Measurements from ENCODE around the gene XPR1. TPM values are rescaled to one million over a fixed set of nuclear protein-coding genes. Genes with fewer than 3 reads are reported as not detected.
"Not testable (repeated sequence)": the region's sequence is repeated elsewhere in the genome, so short reads cannot be mapped to it uniquely, and the experiment has no call there.

The XPR1 gene
- total RNA-seq, 4 donors from 2014 or later = 15.8 to 26.7 (median 22.8) TPM

DNA sequence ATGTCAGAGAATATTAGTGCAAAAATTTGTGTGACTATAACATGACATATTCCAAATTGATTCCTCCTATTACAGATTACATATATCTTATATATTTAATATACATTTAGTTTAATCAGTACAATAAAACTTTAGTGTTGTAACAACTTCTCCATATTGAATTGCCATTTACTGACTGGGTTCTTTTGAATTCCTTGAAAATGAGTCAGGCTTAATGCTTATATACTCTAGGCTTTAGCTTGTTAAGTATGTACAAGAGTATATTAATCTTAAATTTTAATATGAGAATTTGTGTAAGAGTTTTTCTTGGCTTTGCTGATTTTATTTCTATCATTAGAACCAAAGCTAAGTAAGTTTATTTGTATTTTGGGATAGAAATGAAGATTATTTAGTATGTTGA, 40.3 kb downstream of the XPR1 start:
- DNase-seq (ENCODE audit: extremely low spot score) = no peak
- H3K36me3 ChIP-seq = no peaks in the 10 kb centered on the region
- peaks cover 0 to 17% (median 13%) of the 10 kb centered on the region in 4 donors for H3K9me3 ChIP-seq
- TF ChIP-seq POLR2AphosphoS5 (IDR thresholded peaks at IDR 0.05) = no peak
- TF ChIP-seq, protein P1, sequence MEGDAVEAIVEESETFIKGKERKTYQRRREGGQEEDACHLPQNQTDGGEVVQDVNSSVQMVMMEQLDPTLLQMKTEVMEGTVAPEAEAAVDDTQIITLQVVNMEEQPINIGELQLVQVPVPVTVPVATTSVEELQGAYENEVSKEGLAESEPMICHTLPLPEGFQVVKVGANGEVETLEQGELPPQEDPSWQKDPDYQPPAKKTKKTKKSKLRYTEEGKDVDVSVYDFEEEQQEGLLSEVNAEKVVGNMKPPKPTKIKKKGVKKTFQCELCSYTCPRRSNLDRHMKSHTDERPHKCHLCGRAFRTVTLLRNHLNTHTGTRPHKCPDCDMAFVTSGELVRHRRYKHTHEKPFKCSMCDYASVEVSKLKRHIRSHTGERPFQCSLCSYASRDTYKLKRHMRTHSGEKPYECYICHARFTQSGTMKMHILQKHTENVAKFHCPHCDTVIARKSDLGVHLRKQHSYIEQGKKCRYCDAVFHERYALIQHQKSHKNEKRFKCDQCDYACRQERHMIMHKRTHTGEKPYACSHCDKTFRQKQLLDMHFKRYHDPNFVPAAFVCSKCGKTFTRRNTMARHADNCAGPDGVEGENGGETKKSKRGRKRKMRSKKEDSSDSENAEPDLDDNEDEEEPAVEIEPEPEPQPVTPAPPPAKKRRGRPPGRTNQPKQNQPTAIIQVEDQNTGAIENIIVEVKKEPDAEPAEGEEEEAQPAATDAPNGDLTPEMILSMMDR (IDR thresholded peaks at IDR 0.05) = no peak
- no peak for TF ChIP-seq EP300 (IDR thresholded peaks at IDR 0.05)
- no peak for TF ChIP-seq POLR2A (IDR thresholded peaks at IDR 0.05; ENCODE audit: low read depth)
- peaks cover 0 to 8% (median 1%) of the 10 kb centered on the region in 4 donors for H3K4me1 ChIP-seq
- no peak overlapping the region for H3K27ac ChIP-seq (replicated peaks in 1 of 4)
- intact Hi-C loops (cut with DNase I) = no loop called here
- H3K27me3 ChIP-seq = no peaks in the 10 kb centered on the region
- no peak overlapping the region for H3K4me3 ChIP-seq

DNA sequence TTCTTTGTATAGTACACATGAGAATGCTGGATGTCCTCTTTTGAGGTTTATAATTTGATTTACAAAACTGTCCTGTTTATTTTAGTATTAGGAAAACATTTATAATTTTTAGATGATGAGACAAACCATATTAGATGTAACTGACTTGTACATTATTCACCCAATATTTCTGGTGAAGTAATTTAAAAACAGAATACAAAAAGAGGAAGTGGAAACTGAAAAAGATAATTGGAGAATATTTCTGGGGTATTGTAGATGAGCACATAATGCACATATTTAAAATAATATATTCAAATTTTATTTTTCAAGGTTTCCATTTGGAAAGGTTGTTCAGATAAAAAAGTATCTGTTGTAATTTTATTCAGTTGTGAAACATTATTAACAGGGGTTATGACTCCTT, 40.7 kb downstream of the XPR1 start:
- intact Hi-C loops (cut with DNase I) = no loop called here
- H3K36me3 ChIP-seq = no peaks in the 10 kb centered on the region
- H3K4me1 ChIP-seq = peaks cover 0 to 8% (median 1%) of the 10 kb centered on the region in 4 donors
- H3K27me3 ChIP-seq = no peaks in the 10 kb centered on the region
- H3K9me3 ChIP-seq = peaks cover 0 to 17% (median 13%) of the 10 kb centered on the region in 4 donors
- no peak overlapping the region for H3K4me3 ChIP-seq
- no peak for DNase-seq (ENCODE audit: extremely low spot score)
- H3K27ac ChIP-seq (replicated peaks in 1 of 4) = no peak overlapping the region
- TF ChIP-seq POLR2A (IDR thresholded peaks at IDR 0.05; ENCODE audit: low read depth) = no peak

DNA sequence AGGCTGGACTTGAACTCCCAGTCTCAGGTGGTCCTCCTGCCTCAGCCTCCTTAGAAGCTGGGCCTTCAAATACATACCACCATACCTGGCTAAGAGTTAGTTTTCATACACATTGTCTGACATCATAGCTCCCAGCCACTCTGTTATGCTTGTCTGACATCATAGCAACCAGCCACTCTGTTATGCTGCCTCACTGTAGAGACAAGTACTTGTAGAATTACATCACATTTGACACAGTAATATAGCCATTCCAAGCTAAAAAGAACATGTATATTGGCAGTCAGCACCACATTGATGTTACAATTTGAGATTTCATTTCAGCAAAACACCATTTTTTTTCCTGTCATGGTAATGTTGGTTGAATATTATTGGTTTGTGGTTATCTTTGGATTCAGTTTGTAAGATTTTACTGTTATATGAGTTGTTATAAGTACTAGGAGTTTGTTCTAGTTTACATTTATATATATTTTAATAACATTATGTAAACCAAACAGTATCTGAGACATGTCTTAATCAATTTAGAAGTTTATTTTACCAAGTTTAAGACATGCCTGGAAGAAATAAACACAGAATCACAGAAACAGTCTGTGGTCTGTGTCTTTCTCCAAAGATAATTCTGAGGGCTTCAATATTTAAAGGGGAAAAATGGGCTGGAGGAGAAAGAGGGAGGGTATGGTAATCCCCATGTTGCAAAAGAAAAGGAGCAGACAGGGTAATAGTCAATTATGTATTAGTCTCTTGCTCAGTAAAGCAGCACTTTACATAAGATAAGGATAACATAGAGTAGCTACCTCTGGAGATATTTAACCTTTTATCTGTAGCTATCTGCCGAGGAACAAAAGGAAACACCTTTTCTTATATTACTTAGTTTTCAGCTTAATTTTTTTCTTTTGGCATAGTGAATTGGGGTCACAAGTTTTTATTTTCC, 43.0 kb downstream of the XPR1 start:
- no peak overlapping the region for H3K27ac ChIP-seq (replicated peaks in 1 of 4)
- H3K27me3 ChIP-seq = no peaks in the 10 kb centered on the region
- 43% methylated on average over 1 of the region's 1 CpG for WGBS
- H3K4me3 ChIP-seq = no peak overlapping the region
- TF ChIP-seq POLR2AphosphoS5 (IDR thresholded peaks at IDR 0.05) (no peak), EP300 (IDR thresholded peaks at IDR 0.05) (no peak), POLR2A (IDR thresholded peaks at IDR 0.05; ENCODE audit: low read depth) (no peak)
- TF ChIP-seq, protein P1 (IDR thresholded peaks at IDR 0.05) = no peak
- intact Hi-C loops (cut with DNase I) = no loop called here
- no peak for DNase-seq (ENCODE audit: extremely low spot score)
- peaks cover 0 to 16% (median 13%) of the 10 kb centered on the region in 4 donors for H3K9me3 ChIP-seq
- H3K4me1 ChIP-seq = peaks cover 0 to 8% (median 1%) of the 10 kb centered on the region in 4 donors
- H3K36me3 ChIP-seq = no peaks in the 10 kb centered on the region

- WGBS = 89% methylated on average over 2 of the region's 2 CpGs
- H3K36me3 ChIP-seq = no peaks in the 10 kb centered on the region
- H3K9me3 ChIP-seq = peaks cover 0 to 13% (median 10%) of the 10 kb centered on the region in 4 donors
- H3K27ac ChIP-seq (replicated peaks in 1 of 4) = no peak overlapping the region
- DNase-seq (ENCODE audit: extremely low spot score) = no peak
- no peak overlapping the region for H3K4me3 ChIP-seq
- TF ChIP-seq, protein P1 (IDR thresholded peaks at IDR 0.05) = no peak
- TF ChIP-seq POLR2AphosphoS5 (IDR thresholded peaks at IDR 0.05) (no peak), EP300 (IDR thresholded peaks at IDR 0.05) (no peak), POLR2A (IDR thresholded peaks at IDR 0.05; ENCODE audit: low read depth) (no peak)
- intact Hi-C loops (cut with DNase I) = no loop called here
- no peaks in the 10 kb centered on the region for H3K27me3 ChIP-seq
- H3K4me1 ChIP-seq = peaks cover 0 to 11% (median 3%) of the 10 kb centered on the region in 4 donors
Observed at GRCh38 chr1:180675586-180675985, 43.8 kb downstream of the XPR1 start.

- TF ChIP-seq, protein P1 (IDR thresholded peaks at IDR 0.05) = no peak
- no peak for TF ChIP-seq EP300 (IDR thresholded peaks at IDR 0.05)
- no peak for TF ChIP-seq POLR2A (IDR thresholded peaks at IDR 0.05; ENCODE audit: low read depth)
- TF ChIP-seq POLR2AphosphoS5 (IDR thresholded peaks at IDR 0.05) = no peak
- Histone ChIP-seq H3K36me3 (no peaks in the 10 kb centered on the region), H3K4me1 (peaks cover 0 to 10% (median 2%) of the 10 kb centered on the region in 4 donors), H3K9me3 (no peaks in the 10 kb centered on the region), H3K4me3 (no peak overlapping the region), H3K27me3 (no peaks in the 10 kb centered on the region), H3K27ac (replicated peaks in 1 of 4) (no peak overlapping the region)
- 39% methylated on average over 7 of the region's 7 CpGs for WGBS
- intact Hi-C loops (cut with DNase I) = no loop called here
- DNase-seq (ENCODE audit: extremely low spot score) = no peak
Observed at GRCh38 chr1:180680558-180681144, 48.8 kb downstream of the XPR1 start.

DNA sequence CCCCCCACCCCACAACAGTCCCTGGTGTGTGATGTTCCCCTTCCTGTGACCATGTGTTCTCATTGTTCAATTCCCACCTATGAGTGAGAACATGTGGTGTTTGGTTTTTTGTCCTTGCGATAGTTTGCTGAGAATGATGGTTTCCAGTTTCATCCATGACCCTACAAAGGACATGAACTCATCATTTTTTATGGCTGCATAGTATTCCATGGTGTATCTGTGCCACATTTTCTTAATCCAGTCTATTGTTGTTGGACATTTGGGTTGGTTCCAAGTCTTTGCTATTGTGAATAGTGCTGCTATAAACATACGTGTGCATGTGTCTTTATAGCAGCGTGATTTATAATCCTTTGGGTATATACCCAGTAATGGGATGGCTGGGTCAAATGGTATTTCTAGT, 51.3 kb downstream of the XPR1 start:
- H3K27ac ChIP-seq (replicated peaks in 1 of 4); H3K27me3 ChIP-seq; H3K36me3 ChIP-seq; H3K9me3 ChIP-seq; intact Hi-C loops (cut with DNase I); H3K4me3 ChIP-seq; H3K4me1 ChIP-seq; DNase-seq (ENCODE audit: extremely low spot score): not testable (repeated sequence)
- 93% methylated on average over 3 of the region's 3 CpGs for WGBS

Data from esophagus muscularis mucosa (tissue), 4 donors.